Measurements from ENCODE around the gene CYP2C8. TPM values are rescaled to one million over a fixed set of nuclear protein-coding genes. Genes with fewer than 3 reads are reported as not detected.

The CYP2C8 gene
- total RNA-seq, 1 donor, result not detected

GRCh38 chr10:95031656-95032055, 37.6 kb downstream of the CYP2C8 start:
- no peak overlapping the region for H3K4me3 ChIP-seq (ENCODE audit: low read depth, low read length)
- DNase-seq (ENCODE audit: low read depth), result no peak
- no peak for TF ChIP-seq CTCF (IDR thresholded peaks at IDR 0.05; ENCODE audit: insufficient read depth, low read length)

- DNase-seq (ENCODE audit: low read depth), result no peak
- TF ChIP-seq CTCF (IDR thresholded peaks at IDR 0.05; ENCODE audit: insufficient read depth, low read length), result no peak
- H3K4me3 ChIP-seq (ENCODE audit: low read depth, low read length), result no peak overlapping the region
Observed at GRCh38 chr10:95026461-95026860, 42.8 kb downstream of the CYP2C8 start.

- H3K4me3 ChIP-seq (ENCODE audit: low read depth, low read length), result no peak overlapping the region
- TF ChIP-seq CTCF (IDR thresholded peaks at IDR 0.05; ENCODE audit: insufficient read depth, low read length), result no peak
- DNase-seq (ENCODE audit: low read depth), result no peak
Observed at GRCh38 chr10:94997741-94998174, 71.5 kb downstream of the CYP2C8 start.

GRCh38 chr10:94992811-94993210, 76.5 kb downstream of the CYP2C8 start:
- no peak for DNase-seq (ENCODE audit: low read depth)

GRCh38 chr10:94991243-94991888, 77.9 kb downstream of the CYP2C8 start:
- DNase-seq (ENCODE audit: low read depth), result no peak
- no peak overlapping the region for H3K4me3 ChIP-seq (ENCODE audit: low read depth, low read length)
- no peak for TF ChIP-seq CTCF (IDR thresholded peaks at IDR 0.05; ENCODE audit: insufficient read depth, low read length)

More at GRCh38 chr10:94992811-94993210, 76.5 kb downstream of the CYP2C8 start:
- TF ChIP-seq CTCF (IDR thresholded peaks at IDR 0.05; ENCODE audit: insufficient read depth, low read length), result no peak
- no peak overlapping the region for H3K4me3 ChIP-seq (ENCODE audit: low read depth, low read length)

GRCh38 chr10:94989192-94989591, 80.1 kb downstream of the CYP2C8 start:
- no peak for TF ChIP-seq CTCF (IDR thresholded peaks at IDR 0.05; ENCODE audit: insufficient read depth, low read length)
- no peak overlapping the region for H3K4me3 ChIP-seq (ENCODE audit: low read depth, low read length)
- DNase-seq (ENCODE audit: low read depth), result no peak

Small RNA genes within 50 kb of the gene (small RNA-seq; reads per million reads assigned to genes)
- gene CYP2C60P, result not detected

Other genes with a start within 250 kb of the CYP2C8 start
- not detected in 2 replicates for gene CYP2C9, start 130.8 kb downstream of the CYP2C8 start, total RNA-seq (ENCODE audit: low replicate concordance)
- not detected in 2 replicates for gene ACSM6, start 124.7 kb upstream of the CYP2C8 start, total RNA-seq (ENCODE audit: low replicate concordance)
- 13.5 and 30.0 TPM in 2 replicates for gene PDLIM1, start 221.5 kb upstream of the CYP2C8 start, total RNA-seq (ENCODE audit: low replicate concordance)

Data from fibroblast of the aortic adventitia (primary cell).